ENCODE measurements around the gene WASF3. TPM values are rescaled to one million over a fixed set of nuclear protein-coding genes. Genes with fewer than 3 reads are reported as not detected.

The WASF3 gene
- total and polyA plus RNA-seq, 2 of the 13 experiments (the other 11 are each of a cell fraction or from before 2014, with no cell fraction given) = 10.4 to 17.2 TPM

GRCh38 chr13:26531742-26532141 is 25.7 kb upstream of the WASF3 start:
- Histone ChIP-seq H3K9ac (ENCODE audit: insufficient read depth, low read depth, low read length) (no peak overlapping the region), H3K9me3 (ENCODE audit: low read length) (no peaks in the 10 kb centered on the region), H3K4me2 (ENCODE audit: low read depth, low read length) (no peak overlapping the region), H4K20me1 (ENCODE audit: insufficient read depth, low read length) (no peaks in the 10 kb centered on the region), H3K4me1 (ENCODE audit: insufficient read depth, low read length) (no peaks in the 10 kb centered on the region), H3K79me2 (ENCODE audit: insufficient read depth, low read length) (no peaks in the 10 kb centered on the region), H2AFZ (ENCODE audit: low read length) (no peak overlapping the region), H3K36me3 (replicated peaks in 1 of 2; ENCODE audit: control insufficient read depth in 1 of 2, insufficient read depth in 2 of 2, low read length in 2 of 2) (no peaks in the 10 kb centered on the region), H3K27me3 (ENCODE audit: control insufficient read depth in 1 of 2, insufficient read depth in 2 of 2, low read length in 2 of 2) (no peaks in the 10 kb centered on the region), H3K4me3 (replicated peaks in 1 of 3; ENCODE audit: insufficient read depth in 1 of 3, low read depth in 2 of 3, low read length in 3 of 3) (no peak overlapping the region), H3K27ac (ENCODE audit: extremely low read length, insufficient read depth, low read length) (no peak overlapping the region)
- 0% methylated on average over 2 of the region's 3 CpGs for WGBS (ENCODE audit: low lambda C conversion rate)
- in situ Hi-C loops (cut with HindIII; ENCODE audit: extremely low pct_ligation_motif_present, low pct_unique_long_range_greater_than_20kb) (no loop called here), intact Hi-C loops (cut with micrococcal nuclease; ENCODE audit: unreplicated experiment) (no loop called here)
- FAIRE-seq = no peak
- POLR2A ChIA-PET = no interaction called here
- no peak for ATAC-seq
- BruUV-seq (replicated peaks) = no TSS peak
- TF ChIP-seq, protein P1, sequence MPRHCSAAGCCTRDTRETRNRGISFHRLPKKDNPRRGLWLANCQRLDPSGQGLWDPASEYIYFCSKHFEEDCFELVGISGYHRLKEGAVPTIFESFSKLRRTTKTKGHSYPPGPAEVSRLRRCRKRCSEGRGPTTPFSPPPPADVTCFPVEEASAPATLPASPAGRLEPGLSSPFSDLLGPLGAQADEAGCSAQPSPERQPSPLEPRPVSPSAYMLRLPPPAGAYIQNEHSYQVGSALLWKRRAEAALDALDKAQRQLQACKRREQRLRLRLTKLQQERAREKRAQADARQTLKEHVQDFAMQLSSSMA (CRISPR knock-in tag; IDR thresholded peaks at IDR 0.05) = no peak
- no peak for TF ChIP-seq MTA1 (CRISPR knock-in tag; IDR thresholded peaks at IDR 0.05; ENCODE audit: borderline replicate concordance)
- no peak for TF ChIP-seq ZNF674 (CRISPR knock-in tag; IDR thresholded peaks at IDR 0.05; ENCODE audit: low read depth)
- no peak for TF ChIP-seq DNMT3B (CRISPR knock-in tag; conservative IDR thresholded peaks at IDR 0.05)
- no peak for TF ChIP-seq RFXAP (CRISPR knock-in tag; IDR thresholded peaks at IDR 0.05; ENCODE audit: borderline replicate concordance)
- TF ChIP-seq HHEX (CRISPR knock-in tag; IDR thresholded peaks at IDR 0.05) = no peak
- TF ChIP-seq, protein P2, sequence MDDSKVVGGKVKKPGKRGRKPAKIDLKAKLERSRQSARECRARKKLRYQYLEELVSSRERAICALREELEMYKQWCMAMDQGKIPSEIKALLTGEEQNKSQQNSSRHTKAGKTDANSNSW (CRISPR knock-in tag; IDR thresholded peaks at IDR 0.05; ENCODE audit: borderline replicate concordance) = no peak
- no peak for TF ChIP-seq MIER3 (CRISPR knock-in tag; IDR thresholded peaks at IDR 0.05; ENCODE audit: borderline replicate concordance)
- no peak for TF ChIP-seq ZFP36 (IDR thresholded peaks at IDR 0.05; ENCODE audit: borderline replicate concordance, low read depth, low read length, partially characterized antibody)
- TF ChIP-seq ZSCAN31 (CRISPR knock-in tag; IDR thresholded peaks at IDR 0.05; ENCODE audit: low read depth) = no peak
- TF ChIP-seq ZFY (CRISPR knock-in tag; IDR thresholded peaks at IDR 0.05) = no peak
- TF ChIP-seq, protein P3, sequence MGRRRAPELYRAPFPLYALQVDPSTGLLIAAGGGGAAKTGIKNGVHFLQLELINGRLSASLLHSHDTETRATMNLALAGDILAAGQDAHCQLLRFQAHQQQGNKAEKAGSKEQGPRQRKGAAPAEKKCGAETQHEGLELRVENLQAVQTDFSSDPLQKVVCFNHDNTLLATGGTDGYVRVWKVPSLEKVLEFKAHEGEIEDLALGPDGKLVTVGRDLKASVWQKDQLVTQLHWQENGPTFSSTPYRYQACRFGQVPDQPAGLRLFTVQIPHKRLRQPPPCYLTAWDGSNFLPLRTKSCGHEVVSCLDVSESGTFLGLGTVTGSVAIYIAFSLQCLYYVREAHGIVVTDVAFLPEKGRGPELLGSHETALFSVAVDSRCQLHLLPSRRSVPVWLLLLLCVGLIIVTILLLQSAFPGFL (CRISPR knock-in tag; IDR thresholded peaks at IDR 0.05) = no peak
- no peak for TF ChIP-seq SP2 (CRISPR knock-in tag; IDR thresholded peaks at IDR 0.05)
- no peak for DNase-seq (ENCODE audit: low spot score)
- CTCF ChIA-PET (ENCODE audit: low intra/inter-chr PET ratio, low total read pairs) = no interaction called here

Measured in HepG2 (cell line).